ENCODE results near the gene CNOT4. TPM values are rescaled to one million over a fixed set of nuclear protein-coding genes. Genes with fewer than 3 reads are reported as not detected.

CNOT4 gene
- total and polyA plus RNA-seq, 2 of the 4 experiments (the other 2 are of a cell fraction) = 7.0 to 8.1 TPM

DNA sequence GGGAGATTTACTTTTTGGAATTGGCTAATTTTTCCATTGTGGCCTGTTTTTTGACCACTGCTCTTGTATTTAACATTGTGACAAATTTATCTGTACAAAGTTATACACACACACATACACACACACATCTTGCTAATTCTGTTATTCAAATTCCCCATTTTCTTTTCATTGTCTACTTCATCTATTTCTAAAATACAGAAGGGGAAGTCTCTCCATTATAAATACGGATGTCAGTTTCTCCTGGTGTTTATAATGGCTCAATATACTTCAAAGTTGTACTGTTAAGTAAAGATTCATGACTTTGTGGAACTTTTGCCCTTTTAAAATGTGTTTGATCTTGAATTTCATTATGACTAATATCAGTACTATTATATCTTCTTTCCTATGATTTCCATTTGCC lies 81.0 kb downstream of the CNOT4 start:
- Histone ChIP-seq H3K18ac (ENCODE audit: low read depth, low read length) (no peak overlapping the region), H3K4me2 (ENCODE audit: low read depth, low read length) (no peak overlapping the region), H2BK120ac (ENCODE audit: low read depth, low read length) (no peak overlapping the region), H2BK5ac (ENCODE audit: low read depth, low read length, poor library complexity, severe bottlenecking) (no peak overlapping the region), H3K9me3 (ENCODE audit: control insufficient read depth, insufficient read depth, low read length) (no peaks in the 10 kb centered on the region), H3K23ac (ENCODE audit: low read depth, low read length) (no peak overlapping the region), H3K56ac (ENCODE audit: extremely low read depth, insufficient read depth, low read length) (no peak overlapping the region), H3K4me3 (ENCODE audit: insufficient read depth, low read depth, low read length) (no peak overlapping the region), H3K27me3 (ENCODE audit: control insufficient read depth, insufficient read depth, low read length) (no peaks in the 10 kb centered on the region), H4K8ac (ENCODE audit: low read depth in 2 of 2, low read length in 2 of 2) (no peak overlapping the region), H3K14ac (replicated peaks; ENCODE audit: low read depth, low read length) (no peak overlapping the region), H3K79me1 (ENCODE audit: low read depth in 1 of 2, low read length in 2 of 2) (peaks cover 18 to 49% of the 10 kb centered on the region in 2 experiments), H3K4me1 (ENCODE audit: control insufficient read depth, insufficient read depth, low read length) (no peaks in the 10 kb centered on the region), H3K9me1 (ENCODE audit: insufficient read depth, low read length) (no peaks in the 10 kb centered on the region), H4K5ac (ENCODE audit: low read depth, low read length) (no peak overlapping the region), H2AK9ac (replicated peaks; ENCODE audit: low read depth, low read length, poor library complexity) (no peak overlapping the region), H3K36me3 (ENCODE audit: control insufficient read depth, insufficient read depth, low read length) (no peaks in the 10 kb centered on the region), H2AK5ac (ENCODE audit: low read depth, low read length) (no peak overlapping the region), H2AFZ (replicated peaks; ENCODE audit: low read length, poor library complexity) (no peak overlapping the region), H4K20me1 (ENCODE audit: insufficient read depth, low read length) (peaks cover 20% of the 10 kb centered on the region), H3K9ac (ENCODE audit: low read depth, low read length) (no peak overlapping the region), H2BK15ac (ENCODE audit: low read depth, low read length) (no peak overlapping the region), H2BK20ac (ENCODE audit: low read depth, low read length) (no peak overlapping the region), H3K27ac (ENCODE audit: insufficient read depth, low read length) (no peak overlapping the region), H3K4ac (ENCODE audit: low read depth, low read length) (no peak overlapping the region), H4K91ac (ENCODE audit: insufficient read depth, low read depth, low read length) (no peak overlapping the region)
- intact Hi-C loops (cut with micrococcal nuclease) (no loop called here), in situ Hi-C loops (cut with MboI; ENCODE audit: low sequenced_read_pairs) (no loop called here), dilution Hi-C loops (cut with HindIII; ENCODE audit: low sequenced_read_pairs, unreplicated experiment) (no loop called here)
- no peak for TF ChIP-seq RAD21 (IDR thresholded peaks at IDR 0.05; ENCODE audit: low read length)
- no peak for TF ChIP-seq MXI1 (IDR thresholded peaks at IDR 0.05; ENCODE audit: borderline replicate concordance, low read depth, low read length)
- no peak for TF ChIP-seq POLR2A (IDR thresholded peaks at IDR 0.05; ENCODE audit: low read depth, low read length)
- TF ChIP-seq FOS (IDR thresholded peaks at IDR 0.05; ENCODE audit: low read depth, low read length) = no peak
- no peak for TF ChIP-seq CHD1 (IDR thresholded peaks at IDR 0.05; ENCODE audit: low read depth, low read length)
- no peak for TF ChIP-seq CEBPB (IDR thresholded peaks at IDR 0.05; ENCODE audit: low read depth, low read length)
- TF ChIP-seq, protein P1, sequence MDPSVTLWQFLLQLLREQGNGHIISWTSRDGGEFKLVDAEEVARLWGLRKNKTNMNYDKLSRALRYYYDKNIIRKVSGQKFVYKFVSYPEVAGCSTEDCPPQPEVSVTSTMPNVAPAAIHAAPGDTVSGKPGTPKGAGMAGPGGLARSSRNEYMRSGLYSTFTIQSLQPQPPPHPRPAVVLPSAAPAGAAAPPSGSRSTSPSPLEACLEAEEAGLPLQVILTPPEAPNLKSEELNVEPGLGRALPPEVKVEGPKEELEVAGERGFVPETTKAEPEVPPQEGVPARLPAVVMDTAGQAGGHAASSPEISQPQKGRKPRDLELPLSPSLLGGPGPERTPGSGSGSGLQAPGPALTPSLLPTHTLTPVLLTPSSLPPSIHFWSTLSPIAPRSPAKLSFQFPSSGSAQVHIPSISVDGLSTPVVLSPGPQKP (IDR thresholded peaks at IDR 0.05; ENCODE audit: borderline replicate concordance, low read depth, low read length) = no peak
- no peak for TF ChIP-seq NFE2L2 (IDR thresholded peaks at IDR 0.05; ENCODE audit: low read depth, low read length)
- TF ChIP-seq, protein P2, sequence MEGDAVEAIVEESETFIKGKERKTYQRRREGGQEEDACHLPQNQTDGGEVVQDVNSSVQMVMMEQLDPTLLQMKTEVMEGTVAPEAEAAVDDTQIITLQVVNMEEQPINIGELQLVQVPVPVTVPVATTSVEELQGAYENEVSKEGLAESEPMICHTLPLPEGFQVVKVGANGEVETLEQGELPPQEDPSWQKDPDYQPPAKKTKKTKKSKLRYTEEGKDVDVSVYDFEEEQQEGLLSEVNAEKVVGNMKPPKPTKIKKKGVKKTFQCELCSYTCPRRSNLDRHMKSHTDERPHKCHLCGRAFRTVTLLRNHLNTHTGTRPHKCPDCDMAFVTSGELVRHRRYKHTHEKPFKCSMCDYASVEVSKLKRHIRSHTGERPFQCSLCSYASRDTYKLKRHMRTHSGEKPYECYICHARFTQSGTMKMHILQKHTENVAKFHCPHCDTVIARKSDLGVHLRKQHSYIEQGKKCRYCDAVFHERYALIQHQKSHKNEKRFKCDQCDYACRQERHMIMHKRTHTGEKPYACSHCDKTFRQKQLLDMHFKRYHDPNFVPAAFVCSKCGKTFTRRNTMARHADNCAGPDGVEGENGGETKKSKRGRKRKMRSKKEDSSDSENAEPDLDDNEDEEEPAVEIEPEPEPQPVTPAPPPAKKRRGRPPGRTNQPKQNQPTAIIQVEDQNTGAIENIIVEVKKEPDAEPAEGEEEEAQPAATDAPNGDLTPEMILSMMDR (conservative IDR thresholded peaks at IDR 0.05; ENCODE audit: low read depth, low read length) = no peak
- CTCF ChIA-PET = no interaction called here
- DNase-seq (no peak), ATAC-seq (ENCODE audit: low read depth) (no peak)
- POLR2A ChIA-PET (ENCODE audit: unreplicated experiment) = no interaction called here
- WGBS, 2 experiments (ENCODE audit: extremely low coverage in 2 of 2, insufficient read length in 1 of 2) = no CpG with 5 or more reads among the region's 1 CpG
- no TSS peak for BruUV-seq (replicated peaks)

All from IMR-90 (cell line).